Mucosa of rectum (tissue), 2 donors: ENCODE measurements around the gene MARK4.

Experiments
- H3K27ac ChIP-seq, 2 donors: one replicate each; pipeline ENCODE4 v1.7.0; 2013; ENCODE audit warnings: inconsistent platforms in 2 of 2, low read depth in 2 of 2, low read length in 2 of 2
- H3K27me3 ChIP-seq, 2 donors: one replicate each; pipeline ENCODE4 v1.7.0; 2013; ENCODE audit warnings: low read length in 2 of 2; ENCODE audit not compliant: control insufficient read depth in 2 of 2, insufficient read depth in 2 of 2
- H3K36me3 ChIP-seq, 2 donors: one replicate each; pipeline ENCODE4 v1.7.0; 2013; ENCODE audit warnings: low read length in 2 of 2; ENCODE audit not compliant: control insufficient read depth in 2 of 2, insufficient read depth in 2 of 2
- H3K4me1 ChIP-seq, 2 donors: one replicate each; pipeline ENCODE4 v1.7.0; 2013; ENCODE audit warnings: low read length in 2 of 2, mild to moderate bottlenecking in 1 of 2; ENCODE audit not compliant: control insufficient read depth in 2 of 2, insufficient read depth in 2 of 2
- H3K4me3 ChIP-seq, 2 donors: one replicate each; pipeline ENCODE4 v1.7.0; 2013; ENCODE audit warnings: low read length in 2 of 2
- H3K9ac ChIP-seq, 2 donors: one replicate each; pipeline ENCODE4 v1.7.0; 2013; ENCODE audit warnings: low read length in 2 of 2, low read depth in 1 of 2, mild to moderate bottlenecking in 1 of 2
- H3K9me3 ChIP-seq, 2 donors: one replicate each; pipeline ENCODE4 v1.7.0; 2013; ENCODE audit warnings: low read length in 2 of 2; ENCODE audit not compliant: control insufficient read depth in 2 of 2
- donor health status: healthy.
- donor health status: Normal muscosa, but diverticular disease.

MARK4 gene

DNA sequence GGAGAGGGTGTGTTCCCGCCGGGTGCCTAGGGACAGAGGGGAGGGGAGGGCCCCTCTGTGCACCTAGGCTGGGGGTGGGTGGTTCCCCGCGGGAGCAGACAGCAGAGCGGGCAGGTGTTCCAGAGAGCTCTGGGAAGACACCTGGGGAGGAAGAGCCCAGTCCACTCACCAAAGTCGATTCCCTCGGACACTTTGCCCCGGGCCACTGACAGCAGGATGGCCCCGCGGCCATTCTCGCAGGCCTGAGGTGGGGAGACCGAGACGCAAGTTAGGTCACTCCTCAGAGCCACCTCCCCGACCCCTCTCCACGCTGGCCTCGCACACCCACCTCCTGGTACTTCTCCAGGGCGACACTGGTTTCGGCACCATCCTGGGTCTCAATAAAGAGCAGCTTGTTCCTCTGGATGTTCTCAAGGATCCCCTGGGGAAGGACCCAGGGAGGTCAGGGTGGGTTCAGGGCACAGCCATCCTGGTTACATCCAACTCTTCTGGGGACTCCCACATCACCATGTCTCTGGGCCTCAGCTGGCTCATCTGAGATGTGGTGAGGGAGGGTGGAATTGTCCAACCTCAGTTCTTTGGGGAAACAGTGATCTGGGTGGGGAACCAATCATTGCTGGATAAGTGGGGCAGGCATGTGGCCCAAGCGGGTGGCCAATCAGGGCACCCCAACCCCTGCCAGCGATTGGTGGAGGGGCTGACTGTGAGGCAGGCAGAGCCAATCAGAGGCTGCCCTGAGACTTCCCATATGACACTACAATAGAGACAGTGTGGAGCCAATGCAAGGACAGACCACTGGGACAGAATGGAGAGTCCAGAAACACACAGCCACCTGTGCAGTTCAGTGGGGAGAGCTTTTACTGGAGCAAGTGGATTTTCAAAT lies 102.1 kb downstream of the MARK4 start:
- no peaks in the 10 kb centered on the region for H3K9me3 ChIP-seq
- H3K4me3 ChIP-seq, result no peak overlapping the region
- H3K4me1 ChIP-seq, result no peaks in the 10 kb centered on the region
- H3K27me3 ChIP-seq, result no peaks in the 10 kb centered on the region
- peaks cover 4 to 20% of the 10 kb centered on the region in 2 donors for H3K36me3 ChIP-seq
- H3K27ac ChIP-seq, result no peak overlapping the region
- H3K9ac ChIP-seq, result no peak overlapping the region

DNA sequence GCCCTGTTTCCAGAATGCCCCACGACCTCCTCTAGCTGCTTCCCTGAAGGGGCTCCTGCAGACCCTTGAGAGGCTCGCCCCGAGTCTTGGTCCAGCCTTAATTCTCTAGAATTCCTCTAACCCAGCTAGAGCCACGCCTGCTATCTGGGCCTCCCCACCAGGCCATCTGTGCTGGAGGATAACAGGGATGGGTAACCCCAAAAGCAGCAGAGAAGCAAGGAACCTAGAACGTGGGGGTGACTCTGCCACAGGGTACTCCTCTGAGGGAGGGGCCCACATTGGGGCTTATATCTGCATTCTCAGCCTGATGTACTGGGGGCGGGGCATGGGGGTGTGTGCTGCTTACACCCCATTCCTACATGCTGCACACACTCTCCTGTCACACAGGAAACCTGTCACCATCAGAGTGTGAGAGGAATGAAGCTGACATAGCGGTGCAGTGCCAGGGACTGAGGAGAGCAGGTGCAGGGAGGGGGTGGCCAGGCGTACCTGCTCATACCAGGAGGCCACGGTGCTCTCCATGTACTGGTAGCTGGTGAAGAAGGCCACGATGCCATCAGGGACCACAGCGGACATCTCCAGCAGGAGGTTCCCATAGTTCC lies 103.3 kb downstream of the MARK4 start:
- no peaks in the 10 kb centered on the region for H3K9me3 ChIP-seq
- no peak overlapping the region for H3K9ac ChIP-seq
- H3K4me1 ChIP-seq, result no peaks in the 10 kb centered on the region
- H3K27me3 ChIP-seq, result no peaks in the 10 kb centered on the region
- H3K27ac ChIP-seq, result no peak overlapping the region
- H3K36me3 ChIP-seq, result peaks cover 4 to 21% of the 10 kb centered on the region in 2 donors
- H3K4me3 ChIP-seq, result no peak overlapping the region
